ENCODE measurements around the gene CD226.
A peak's percentile ranks its signal among the peaks of the same experiment; 100 is the strongest.

CD226 gene

DNA sequence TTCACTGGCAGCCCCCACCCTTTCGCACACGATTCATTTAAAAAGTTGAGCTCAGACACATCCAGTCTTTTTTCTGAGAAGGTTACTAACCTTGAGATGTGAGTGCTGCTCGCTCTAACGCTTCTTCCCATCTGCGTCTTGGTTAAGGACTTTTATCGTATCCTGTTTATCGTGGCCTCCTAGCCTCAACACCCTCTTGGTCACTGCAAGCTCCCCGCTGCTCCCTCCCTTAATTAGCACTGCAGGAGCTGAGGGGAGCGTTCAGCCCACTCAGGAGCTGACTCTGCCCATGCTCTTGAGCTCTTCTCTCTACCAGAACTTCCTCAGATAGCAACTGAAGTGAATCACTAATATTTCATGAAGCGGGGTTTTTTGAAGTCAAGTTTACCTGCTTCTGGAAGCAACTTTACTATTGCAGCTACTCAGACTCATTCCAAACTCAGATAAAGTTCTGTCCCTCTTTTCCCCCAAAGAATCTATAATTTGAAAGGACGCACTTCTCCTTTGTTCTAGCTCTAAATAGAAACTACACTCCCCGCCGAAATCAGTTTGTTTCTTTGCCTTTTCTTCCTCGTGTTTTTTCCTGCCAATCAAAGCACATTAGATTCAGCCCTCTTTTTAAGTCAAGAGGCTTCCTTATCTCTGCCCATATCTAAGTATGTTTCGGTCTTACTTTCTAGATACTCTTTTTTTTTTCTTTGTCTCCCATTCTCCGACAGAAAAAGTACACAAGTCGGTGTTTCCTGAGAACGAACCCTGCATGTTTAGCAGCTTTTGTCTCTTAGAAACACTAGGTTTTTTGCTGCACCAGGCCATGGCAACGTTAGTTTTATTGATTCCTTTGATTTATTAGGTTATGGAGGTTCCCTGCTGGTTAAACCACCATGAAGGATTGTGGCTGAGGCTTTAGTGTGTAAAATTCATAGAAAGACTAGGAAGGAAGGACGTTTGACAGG, 9.3 kb upstream of the CD226 start:
- H3K4me1 ChIP-seq (ENCODE audit: control insufficient read depth, insufficient read depth, low read length) = no peaks in the 10 kb centered on the region
- H3K9ac ChIP-seq (ENCODE audit: low read length in 2 of 2) = no peak overlapping the region
- no peaks in the 10 kb centered on the region for H3K27me3 ChIP-seq (ENCODE audit: control insufficient read depth in 1 of 2, insufficient read depth in 2 of 2, low read length in 2 of 2)
- H3K4me3 ChIP-seq (ENCODE audit: low read length in 2 of 2) = no peak overlapping the region
- no peak overlapping the region for H3K27ac ChIP-seq (ENCODE audit: low read length)
- no peaks in the 10 kb centered on the region for H3K9me3 ChIP-seq (ENCODE audit: control insufficient read depth in 2 of 2, low read length in 2 of 2)
- no peaks in the 10 kb centered on the region for H3K36me3 ChIP-seq (ENCODE audit: control insufficient read depth in 2 of 2, insufficient read depth in 2 of 2, low read length in 2 of 2)

DNA sequence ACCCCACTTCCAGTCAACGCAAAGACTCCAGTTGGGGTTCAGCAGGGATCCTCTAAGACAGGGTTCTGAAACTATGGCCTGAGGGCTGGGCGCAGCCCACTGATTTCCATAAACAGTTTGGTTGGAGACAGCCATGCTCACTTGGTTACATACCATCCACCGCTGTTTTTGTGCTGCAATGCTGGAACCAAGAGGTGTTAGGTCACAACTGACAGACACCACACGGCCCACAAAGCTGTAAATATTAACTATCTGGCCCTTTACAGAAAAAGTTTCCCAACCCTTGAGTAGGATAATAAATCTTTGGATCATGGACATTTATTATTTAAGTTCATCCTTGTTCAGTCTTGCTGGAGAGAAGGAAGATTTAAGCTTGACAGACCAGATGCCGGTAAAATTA, 8.4 kb upstream of the CD226 start:
- no peak overlapping the region for H3K27ac ChIP-seq (ENCODE audit: low read length)
- no peak overlapping the region for H3K4me3 ChIP-seq (ENCODE audit: low read length in 2 of 2)
- no peak overlapping the region for H3K9ac ChIP-seq (ENCODE audit: low read length in 2 of 2)
- no peaks in the 10 kb centered on the region for H3K27me3 ChIP-seq (ENCODE audit: control insufficient read depth in 1 of 2, insufficient read depth in 2 of 2, low read length in 2 of 2)
- no peaks in the 10 kb centered on the region for H3K9me3 ChIP-seq (ENCODE audit: control insufficient read depth in 2 of 2, low read length in 2 of 2)
- H3K36me3 ChIP-seq (ENCODE audit: control insufficient read depth in 2 of 2, insufficient read depth in 2 of 2, low read length in 2 of 2) = no peaks in the 10 kb centered on the region
- no peaks in the 10 kb centered on the region for H3K4me1 ChIP-seq (ENCODE audit: control insufficient read depth, insufficient read depth, low read length)

DNA sequence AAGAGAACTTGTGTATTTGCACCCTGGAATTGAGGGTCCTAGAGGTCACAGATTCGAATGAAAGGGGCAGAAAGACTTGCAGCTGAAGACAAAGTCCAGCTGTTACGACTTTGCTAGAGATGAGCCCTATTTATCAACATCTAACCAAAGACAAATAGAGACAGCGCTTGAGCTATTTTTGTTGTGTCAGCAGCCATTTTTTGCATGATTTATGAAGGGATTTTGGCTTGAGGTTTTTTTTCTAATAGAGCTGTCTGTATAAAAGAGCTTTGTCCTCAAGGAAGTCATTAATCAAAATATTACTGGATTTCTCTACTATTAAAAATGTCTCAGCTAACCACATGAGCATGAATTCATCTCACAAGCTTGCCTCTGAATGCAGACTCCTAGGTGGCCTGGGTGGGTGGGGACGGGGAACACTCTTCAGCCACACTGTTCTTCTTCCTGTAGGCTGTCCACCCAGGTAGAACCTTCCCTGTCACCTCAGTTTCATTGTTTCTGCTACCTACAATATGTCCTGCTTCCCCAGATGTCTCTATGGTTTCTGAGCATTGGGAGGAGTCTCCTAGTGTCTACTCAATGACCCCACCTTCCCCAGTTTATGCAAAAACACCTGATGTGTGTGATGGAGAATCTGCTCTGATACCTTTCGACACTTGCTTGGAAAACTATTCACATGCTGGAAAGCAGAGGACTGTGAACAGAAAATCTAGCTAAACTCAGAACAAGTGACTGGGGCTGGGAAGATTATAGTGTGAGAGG, 7.2 kb upstream of the CD226 start:
- Histone ChIP-seq H3K36me3 (ENCODE audit: control insufficient read depth in 2 of 2, insufficient read depth in 2 of 2, low read length in 2 of 2) (no peaks in the 10 kb centered on the region), H3K9ac (ENCODE audit: low read length in 2 of 2) (no peak overlapping the region), H3K4me3 (ENCODE audit: low read length in 2 of 2) (no peak overlapping the region), H3K27ac (ENCODE audit: low read length) (no peak overlapping the region), H3K4me1 (ENCODE audit: control insufficient read depth, insufficient read depth, low read length) (no peaks in the 10 kb centered on the region), H3K27me3 (ENCODE audit: control insufficient read depth in 1 of 2, insufficient read depth in 2 of 2, low read length in 2 of 2) (no peaks in the 10 kb centered on the region), H3K9me3 (ENCODE audit: control insufficient read depth in 2 of 2, low read length in 2 of 2) (no peaks in the 10 kb centered on the region)

DNA sequence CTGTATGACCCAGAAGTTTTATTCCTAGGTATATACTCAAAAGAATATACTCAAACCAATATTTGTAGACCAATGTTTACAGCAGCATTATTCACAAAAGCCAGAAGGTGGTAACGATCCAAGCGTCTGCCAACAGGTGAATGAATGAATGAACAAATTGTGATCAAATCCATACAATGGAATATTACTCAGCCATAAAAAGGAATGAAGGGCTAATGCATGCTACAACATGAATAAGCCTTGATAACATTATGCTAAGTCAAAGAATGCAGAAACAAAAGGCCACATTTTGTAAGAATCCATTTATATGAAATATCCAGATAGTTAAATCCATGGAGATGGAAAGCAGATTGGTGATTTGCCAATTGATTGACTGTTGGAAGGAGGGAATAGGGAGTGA, 5.5 kb upstream of the CD226 start:
- Histone ChIP-seq H3K4me3 (ENCODE audit: low read length in 2 of 2) (no peak overlapping the region), H3K27me3 (ENCODE audit: control insufficient read depth in 1 of 2, insufficient read depth in 2 of 2, low read length in 2 of 2) (no peaks in the 10 kb centered on the region), H3K4me1 (ENCODE audit: control insufficient read depth, insufficient read depth, low read length) (no peaks in the 10 kb centered on the region), H3K27ac (ENCODE audit: low read length) (no peak overlapping the region), H3K9me3 (ENCODE audit: control insufficient read depth in 2 of 2, low read length in 2 of 2) (no peaks in the 10 kb centered on the region), H3K9ac (ENCODE audit: low read length in 2 of 2) (no peak overlapping the region), H3K36me3 (ENCODE audit: control insufficient read depth in 2 of 2, insufficient read depth in 2 of 2, low read length in 2 of 2) (no peaks in the 10 kb centered on the region)

DNA sequence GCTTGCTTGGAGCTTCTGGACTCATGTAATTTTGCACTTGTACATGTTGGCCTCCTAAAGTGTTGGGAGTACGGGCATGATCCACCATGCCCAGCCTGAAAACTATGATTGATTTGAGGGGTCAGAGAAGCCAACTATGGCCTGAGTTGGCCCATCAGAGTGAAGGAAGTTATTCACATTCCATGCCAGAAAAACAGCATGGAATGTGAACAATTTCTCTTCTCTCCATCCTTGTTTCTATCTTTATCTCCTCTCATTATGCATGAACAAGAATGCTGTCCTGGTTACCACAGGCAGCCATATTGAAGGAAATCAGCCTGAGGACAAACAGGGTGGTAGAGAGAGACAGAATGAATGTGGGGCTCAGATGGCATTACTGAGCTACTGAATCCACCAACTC, 3.5 kb upstream of the CD226 start:
- H3K27ac ChIP-seq (ENCODE audit: low read length) = no peak overlapping the region

DNA sequence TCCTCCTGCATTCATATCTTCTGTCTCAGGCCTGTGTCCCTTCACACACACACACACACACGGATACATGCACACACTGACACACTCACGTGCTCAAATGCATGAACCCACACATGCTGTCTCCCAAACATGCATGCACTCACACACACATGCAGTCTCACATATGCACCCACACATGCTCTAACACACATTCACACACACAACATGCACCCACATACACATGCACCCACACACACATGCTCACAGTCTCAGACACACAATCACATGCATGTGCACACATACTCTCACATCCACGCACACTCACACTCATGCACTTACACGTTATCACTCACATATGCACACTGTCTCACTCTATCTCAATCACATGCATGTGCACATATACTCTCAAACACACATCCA, 1.9 kb upstream of the CD226 start:
- Histone ChIP-seq H3K4me1 (ENCODE audit: control insufficient read depth, insufficient read depth, low read length) (no peaks in the 10 kb centered on the region), H3K4me3 (ENCODE audit: low read length in 2 of 2) (no peak overlapping the region), H3K27ac (ENCODE audit: low read length) (no peak overlapping the region)

More for the DNA sequence above, 3.5 kb upstream of the CD226 start:
- Histone ChIP-seq H3K4me1 (ENCODE audit: control insufficient read depth, insufficient read depth, low read length) (no peaks in the 10 kb centered on the region), H3K27me3 (ENCODE audit: control insufficient read depth in 1 of 2, insufficient read depth in 2 of 2, low read length in 2 of 2) (no peaks in the 10 kb centered on the region), H3K9me3 (ENCODE audit: control insufficient read depth in 2 of 2, low read length in 2 of 2) (no peaks in the 10 kb centered on the region), H3K4me3 (ENCODE audit: low read length in 2 of 2) (no peak overlapping the region), H3K9ac (ENCODE audit: low read length in 2 of 2) (no peak overlapping the region), H3K36me3 (ENCODE audit: control insufficient read depth in 2 of 2, insufficient read depth in 2 of 2, low read length in 2 of 2) (no peaks in the 10 kb centered on the region)

DNA sequence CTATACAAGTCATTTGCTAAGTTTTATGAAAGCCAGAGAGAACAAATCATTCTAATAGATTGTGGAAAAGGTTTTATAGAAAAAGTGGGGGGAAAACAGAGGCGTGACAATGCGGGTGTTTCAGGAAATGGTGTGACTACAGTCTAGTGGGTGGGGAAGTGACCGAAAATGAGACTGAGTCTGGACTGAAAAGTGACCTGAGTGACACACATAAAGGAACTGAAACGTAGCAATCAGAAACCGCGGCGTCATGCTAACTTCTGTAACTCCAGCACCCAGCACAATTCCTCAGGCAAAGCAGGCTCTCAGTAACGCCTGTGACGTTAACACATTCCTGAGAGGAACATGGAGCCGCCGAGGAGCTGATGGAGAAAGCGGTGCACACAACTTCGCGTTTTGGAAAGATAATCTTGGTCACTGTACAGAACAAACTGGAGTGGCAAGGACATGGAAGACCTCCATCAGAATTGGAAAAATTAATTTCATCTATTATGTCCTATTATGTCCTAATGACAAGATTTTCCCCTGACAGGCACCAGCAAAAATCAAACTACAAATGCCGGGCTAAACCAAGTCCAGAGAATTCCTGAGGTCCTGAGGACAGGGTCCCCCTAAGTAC, 1.4 kb upstream of the CD226 start:
- H3K27me3 ChIP-seq (ENCODE audit: control insufficient read depth in 1 of 2, insufficient read depth in 2 of 2, low read length in 2 of 2) = no peaks in the 10 kb centered on the region
- H3K9me3 ChIP-seq (ENCODE audit: control insufficient read depth in 2 of 2, low read length in 2 of 2) = no peaks in the 10 kb centered on the region
- no peak overlapping the region for H3K27ac ChIP-seq (ENCODE audit: low read length)
- no peaks in the 10 kb centered on the region for H3K36me3 ChIP-seq (ENCODE audit: control insufficient read depth in 2 of 2, insufficient read depth in 2 of 2, low read length in 2 of 2)
- H3K4me1 ChIP-seq (ENCODE audit: control insufficient read depth, insufficient read depth, low read length) = no peaks in the 10 kb centered on the region
- no peak overlapping the region for H3K9ac ChIP-seq (ENCODE audit: low read length in 2 of 2)
- H3K4me3 ChIP-seq (ENCODE audit: low read length in 2 of 2) = peak overlapping the region in 1 of 2 donors; percentile 35

More for the DNA sequence above, 1.9 kb upstream of the CD226 start:
- no peaks in the 10 kb centered on the region for H3K27me3 ChIP-seq (ENCODE audit: control insufficient read depth in 1 of 2, insufficient read depth in 2 of 2, low read length in 2 of 2)
- H3K36me3 ChIP-seq (ENCODE audit: control insufficient read depth in 2 of 2, insufficient read depth in 2 of 2, low read length in 2 of 2) = no peaks in the 10 kb centered on the region
- H3K9ac ChIP-seq (ENCODE audit: low read length in 2 of 2) = no peak overlapping the region
- no peaks in the 10 kb centered on the region for H3K9me3 ChIP-seq (ENCODE audit: control insufficient read depth in 2 of 2, low read length in 2 of 2)

DNA sequence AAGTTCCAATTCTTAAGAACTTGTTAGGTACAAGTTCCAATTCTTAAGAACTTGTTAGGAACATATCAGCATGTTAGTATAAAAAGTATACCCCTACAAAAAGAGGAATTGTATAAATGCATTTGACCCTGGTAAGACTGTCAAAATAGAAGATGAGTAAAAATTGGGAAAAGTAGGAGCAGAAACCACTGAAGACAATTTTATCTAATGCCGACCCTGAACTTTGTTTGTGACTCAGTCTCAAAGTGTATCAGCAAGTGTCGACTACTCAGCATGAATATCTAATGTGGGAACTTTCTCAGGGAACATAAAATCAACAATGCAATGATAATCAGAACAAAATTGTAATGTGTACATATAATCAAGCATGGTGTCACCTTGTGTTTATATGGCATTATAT, 583 bp upstream of the CD226 start:
- H3K27me3 ChIP-seq (ENCODE audit: control insufficient read depth in 1 of 2, insufficient read depth in 2 of 2, low read length in 2 of 2) = no peaks in the 10 kb centered on the region
- no peaks in the 10 kb centered on the region for H3K9me3 ChIP-seq (ENCODE audit: control insufficient read depth in 2 of 2, low read length in 2 of 2)
- H3K4me3 ChIP-seq (ENCODE audit: low read length in 2 of 2) = no peak overlapping the region
- H3K9ac ChIP-seq (ENCODE audit: low read length in 2 of 2) = no peak overlapping the region
- H3K4me1 ChIP-seq (ENCODE audit: control insufficient read depth, insufficient read depth, low read length) = no peaks in the 10 kb centered on the region
- H3K27ac ChIP-seq (ENCODE audit: low read length) = no peak overlapping the region
- H3K36me3 ChIP-seq (ENCODE audit: control insufficient read depth in 2 of 2, insufficient read depth in 2 of 2, low read length in 2 of 2) = no peaks in the 10 kb centered on the region

DNA sequence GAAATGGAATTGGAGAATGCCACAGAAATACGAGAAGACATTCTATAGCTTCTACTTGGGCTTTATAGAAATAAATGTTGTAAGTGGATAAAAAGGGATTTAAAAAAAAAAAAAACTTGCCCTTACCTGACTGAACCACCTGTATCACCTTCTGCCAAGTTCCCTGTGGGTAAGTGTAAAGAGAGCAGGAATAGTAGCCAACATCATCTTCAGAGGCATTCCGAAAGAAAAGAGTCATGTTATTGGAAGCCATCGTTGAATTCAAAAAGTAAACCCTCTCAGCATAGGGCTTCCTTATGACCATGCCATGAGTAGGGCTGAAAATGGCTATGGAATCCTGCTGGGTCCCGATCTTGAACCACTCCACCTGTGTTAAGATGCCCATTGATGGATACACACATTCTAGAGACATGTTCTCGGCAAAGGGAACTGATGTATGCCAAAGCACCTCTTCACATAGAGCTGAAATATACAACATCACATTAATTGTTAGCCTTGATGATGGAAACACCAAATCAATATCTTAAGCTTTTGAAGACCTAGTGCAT, 991 bp downstream of the CD226 start:
- no peak overlapping the region for H3K27ac ChIP-seq (ENCODE audit: low read length)
- H3K4me3 ChIP-seq (ENCODE audit: low read length in 2 of 2) = no peak overlapping the region
- H3K9ac ChIP-seq (ENCODE audit: low read length in 2 of 2) = no peak overlapping the region

DNA sequence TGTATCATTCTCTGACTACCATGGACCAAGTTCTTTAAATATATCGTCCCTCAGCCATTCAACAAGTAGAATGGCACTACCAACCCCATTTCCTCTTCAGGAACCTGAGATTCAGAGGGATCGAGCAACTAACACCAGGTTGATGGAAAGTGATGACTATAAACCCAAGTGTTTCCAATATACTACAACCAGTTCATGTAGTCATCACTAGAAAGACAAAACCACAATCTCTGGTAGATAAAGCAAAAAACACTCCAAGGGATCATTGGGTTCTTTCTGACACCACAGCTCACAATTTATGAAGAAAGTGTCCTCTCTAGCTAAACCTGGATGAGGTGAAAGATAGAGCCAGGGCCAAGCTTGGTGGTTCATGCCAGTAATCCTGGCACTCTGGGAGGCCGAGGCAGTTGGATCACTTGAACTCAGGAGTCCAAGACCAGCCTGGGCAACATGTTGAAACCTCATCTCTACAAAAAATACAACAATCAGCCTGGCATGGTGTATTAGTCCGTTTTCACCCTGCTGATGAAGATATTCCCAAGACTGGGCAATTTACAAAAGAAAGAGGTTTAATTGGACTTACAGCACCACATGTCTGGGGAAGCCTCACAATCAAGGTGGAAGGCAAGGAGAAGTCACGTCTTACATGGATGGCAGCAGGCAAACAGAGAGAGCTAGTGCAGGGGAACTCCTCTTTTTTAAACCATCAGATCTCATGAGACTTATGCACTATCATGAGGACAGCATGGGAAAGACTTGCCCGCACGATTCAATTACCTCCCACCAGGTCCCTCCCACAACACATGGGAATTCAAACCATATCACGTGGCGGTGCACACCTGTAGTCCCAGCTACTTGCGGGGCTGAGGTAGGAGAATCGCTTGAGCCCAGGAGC, 2.2 kb downstream of the CD226 start:
- H3K36me3 ChIP-seq (ENCODE audit: control insufficient read depth in 2 of 2, insufficient read depth in 2 of 2, low read length in 2 of 2) = no peaks in the 10 kb centered on the region
- H3K9me3 ChIP-seq (ENCODE audit: control insufficient read depth in 2 of 2, low read length in 2 of 2) = no peaks in the 10 kb centered on the region
- no peaks in the 10 kb centered on the region for H3K4me1 ChIP-seq (ENCODE audit: control insufficient read depth, insufficient read depth, low read length)
- H3K9ac ChIP-seq (ENCODE audit: low read length in 2 of 2) = no peak overlapping the region
- no peak overlapping the region for H3K4me3 ChIP-seq (ENCODE audit: low read length in 2 of 2)
- H3K27me3 ChIP-seq (ENCODE audit: control insufficient read depth in 1 of 2, insufficient read depth in 2 of 2, low read length in 2 of 2) = no peaks in the 10 kb centered on the region
- H3K27ac ChIP-seq (ENCODE audit: low read length) = no peak overlapping the region

More for the DNA sequence above, 991 bp downstream of the CD226 start:
- no peaks in the 10 kb centered on the region for H3K4me1 ChIP-seq (ENCODE audit: control insufficient read depth, insufficient read depth, low read length)
- no peaks in the 10 kb centered on the region for H3K9me3 ChIP-seq (ENCODE audit: control insufficient read depth in 2 of 2, low read length in 2 of 2)
- no peaks in the 10 kb centered on the region for H3K27me3 ChIP-seq (ENCODE audit: control insufficient read depth in 1 of 2, insufficient read depth in 2 of 2, low read length in 2 of 2)
- no peaks in the 10 kb centered on the region for H3K36me3 ChIP-seq (ENCODE audit: control insufficient read depth in 2 of 2, insufficient read depth in 2 of 2, low read length in 2 of 2)

Measured in stomach smooth muscle (tissue), 2 donors.